Mesothelial cell of epicardium (in vitro differentiated cells): ENCODE data around the gene RANBP3L. TPM values are rescaled to one million over a fixed set of nuclear protein-coding genes. Genes with fewer than 3 reads are reported as not detected.
"Not testable (repeated sequence)": the region's sequence is repeated elsewhere in the genome, so short reads cannot be mapped to it uniquely, and the experiment has no call there.

ENCODE experiments used
- DNase-seq, 2 experiments: peaks; one replicate each; pipeline ENCODE4 v3.0.0; 2021; ENCODE audit warnings: low spot score in 2 of 2; ENCODE audit not compliant: unreplicated experiment in 2 of 2
- H3K27ac Mint-ChIP-seq: 2 replicates; pipeline ENCODE4 v1.8.0; 2021; ENCODE audit warnings: mixed read lengths
- H3K27me3 Mint-ChIP-seq: 2 replicates; pipeline ENCODE4 v1.8.0; 2021; ENCODE audit warnings: low read depth, mixed read lengths
- H3K36me3 Mint-ChIP-seq: 2 replicates; pipeline ENCODE4 v1.8.0; 2021; ENCODE audit warnings: mixed read lengths
- H3K4me1 Mint-ChIP-seq: 2 replicates; pipeline ENCODE4 v1.8.0; 2021; ENCODE audit warnings: mixed read lengths
- H3K4me3 Mint-ChIP-seq: 2 replicates; pipeline ENCODE4 v1.8.0; 2021; ENCODE audit warnings: mild to moderate bottlenecking, moderate library complexity, mixed read lengths
- H3K9me3 Mint-ChIP-seq: 2 replicates; pipeline ENCODE4 v1.8.0; 2021; ENCODE audit warnings: mixed read lengths
- total RNA-seq: library from RNA; stranded (reverse); gene quantifications from 3 replicates; pipeline ENCODE4 v1.2.1, GENCODE V29; 2021
- TF ChIP-seq, protein P1 (sequence below): fragments of 200-600 bp; sonication (generic); IDR thresholded peaks from one replicate; pipeline ENCODE4 v1.5.0; 2021; ENCODE audit warnings: antibody characterized with exemption; ENCODE audit not compliant: unreplicated experiment

The RANBP3L gene
- total RNA-seq, 1 donor from 2014 or later, result 1.0 TPM

DNA sequence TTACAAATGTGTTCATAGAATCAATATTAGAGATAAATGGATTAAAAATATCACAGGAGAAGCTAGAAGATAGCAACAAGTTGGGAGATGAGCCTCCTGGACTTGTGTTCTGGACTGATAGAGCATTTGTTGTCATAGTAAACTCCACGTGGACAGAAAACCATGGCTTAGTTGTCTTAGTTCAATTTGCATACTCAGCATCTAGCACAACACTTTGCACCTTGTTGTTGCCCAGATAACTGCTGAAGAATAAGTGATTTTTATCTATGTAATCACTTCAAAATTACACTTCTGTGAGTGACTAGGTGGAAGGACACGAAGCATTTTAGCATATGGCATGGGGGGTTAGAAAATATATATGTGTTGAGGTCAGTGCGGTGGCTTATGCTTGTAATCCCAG, 4.0 kb downstream of the RANBP3L start:
- no peaks in the 10 kb centered on the region for H3K27me3 Mint-ChIP-seq
- H3K9me3 Mint-ChIP-seq, result peaks cover 3% of the 10 kb centered on the region
- H3K27ac Mint-ChIP-seq, result no peak overlapping the region
- H3K36me3 Mint-ChIP-seq, result no peaks in the 10 kb centered on the region
- TF ChIP-seq, protein P1, sequence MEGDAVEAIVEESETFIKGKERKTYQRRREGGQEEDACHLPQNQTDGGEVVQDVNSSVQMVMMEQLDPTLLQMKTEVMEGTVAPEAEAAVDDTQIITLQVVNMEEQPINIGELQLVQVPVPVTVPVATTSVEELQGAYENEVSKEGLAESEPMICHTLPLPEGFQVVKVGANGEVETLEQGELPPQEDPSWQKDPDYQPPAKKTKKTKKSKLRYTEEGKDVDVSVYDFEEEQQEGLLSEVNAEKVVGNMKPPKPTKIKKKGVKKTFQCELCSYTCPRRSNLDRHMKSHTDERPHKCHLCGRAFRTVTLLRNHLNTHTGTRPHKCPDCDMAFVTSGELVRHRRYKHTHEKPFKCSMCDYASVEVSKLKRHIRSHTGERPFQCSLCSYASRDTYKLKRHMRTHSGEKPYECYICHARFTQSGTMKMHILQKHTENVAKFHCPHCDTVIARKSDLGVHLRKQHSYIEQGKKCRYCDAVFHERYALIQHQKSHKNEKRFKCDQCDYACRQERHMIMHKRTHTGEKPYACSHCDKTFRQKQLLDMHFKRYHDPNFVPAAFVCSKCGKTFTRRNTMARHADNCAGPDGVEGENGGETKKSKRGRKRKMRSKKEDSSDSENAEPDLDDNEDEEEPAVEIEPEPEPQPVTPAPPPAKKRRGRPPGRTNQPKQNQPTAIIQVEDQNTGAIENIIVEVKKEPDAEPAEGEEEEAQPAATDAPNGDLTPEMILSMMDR, result no peak
- H3K4me1 Mint-ChIP-seq, result peaks cover 22% of the 10 kb centered on the region
- H3K4me3 Mint-ChIP-seq, result no peak overlapping the region
- no peak for DNase-seq

DNA sequence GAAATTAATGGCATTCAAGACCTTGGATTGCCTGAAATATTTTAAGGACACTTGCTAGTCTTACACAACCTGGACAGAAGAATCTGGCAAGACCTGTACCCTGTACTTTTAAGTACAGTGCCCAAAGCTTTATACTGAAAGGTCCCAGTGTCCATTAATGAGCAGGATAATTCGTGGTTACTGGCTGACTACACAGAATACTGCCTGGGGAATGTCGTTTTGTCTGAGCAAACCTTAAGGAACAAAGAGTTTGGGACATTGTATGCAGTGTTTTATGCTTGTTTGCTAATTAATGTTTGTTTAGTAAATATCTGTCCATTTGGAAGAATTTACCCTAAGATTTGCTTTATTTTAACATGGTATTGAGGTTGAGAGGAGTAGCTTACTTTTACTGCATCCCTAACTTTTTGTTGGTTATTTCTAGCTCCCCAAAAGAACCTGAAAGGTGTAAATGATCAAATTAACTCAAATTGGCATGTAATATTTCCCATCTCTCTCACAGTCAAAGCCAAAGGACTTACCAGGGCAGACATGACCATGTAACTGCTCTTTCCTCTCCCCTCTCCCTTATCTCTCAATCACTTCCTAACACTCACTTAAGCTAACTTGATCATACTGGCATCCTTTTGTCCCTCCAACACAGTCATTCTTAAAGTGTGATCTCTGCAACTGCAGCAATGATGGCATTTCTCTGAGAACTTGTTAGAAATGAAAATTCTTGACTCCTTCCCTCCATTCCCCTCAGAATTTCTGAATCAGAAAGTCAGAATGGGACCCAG, 15.7 kb downstream of the RANBP3L start:
- Mint-ChIP-seq H3K36me3 (no peaks in the 10 kb centered on the region), H3K4me1 (no peaks in the 10 kb centered on the region), H3K4me3 (no peak overlapping the region), H3K27ac (no peak overlapping the region), H3K27me3 (no peaks in the 10 kb centered on the region), H3K9me3 (peaks cover 9% of the 10 kb centered on the region)
- DNase-seq, result no peak
- TF ChIP-seq, protein P1, result no peak

DNA sequence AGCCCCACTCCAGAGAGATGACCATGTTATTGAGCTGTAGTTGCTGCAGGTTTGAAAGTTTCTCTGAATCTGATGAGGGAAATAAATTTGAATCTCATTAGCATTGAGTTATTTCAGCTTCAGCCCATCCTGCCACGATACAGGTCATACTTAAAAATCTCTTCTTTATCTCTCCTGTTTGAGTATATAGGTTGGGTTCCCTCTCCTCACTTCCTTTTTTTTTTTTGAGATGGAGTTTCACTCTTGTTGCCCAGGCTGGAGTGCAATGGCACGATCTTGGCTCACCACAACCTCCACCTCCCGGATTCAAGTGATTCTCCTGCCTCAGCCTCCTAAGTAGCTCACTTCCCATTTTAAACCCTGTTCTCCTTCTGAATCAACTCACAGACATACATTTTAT, 17.9 kb downstream of the RANBP3L start:
- H3K4me3 Mint-ChIP-seq, H3K27me3 Mint-ChIP-seq, DNase-seq, H3K9me3 Mint-ChIP-seq, H3K27ac Mint-ChIP-seq, H3K36me3 Mint-ChIP-seq, H3K4me1 Mint-ChIP-seq: not testable (repeated sequence)

DNA sequence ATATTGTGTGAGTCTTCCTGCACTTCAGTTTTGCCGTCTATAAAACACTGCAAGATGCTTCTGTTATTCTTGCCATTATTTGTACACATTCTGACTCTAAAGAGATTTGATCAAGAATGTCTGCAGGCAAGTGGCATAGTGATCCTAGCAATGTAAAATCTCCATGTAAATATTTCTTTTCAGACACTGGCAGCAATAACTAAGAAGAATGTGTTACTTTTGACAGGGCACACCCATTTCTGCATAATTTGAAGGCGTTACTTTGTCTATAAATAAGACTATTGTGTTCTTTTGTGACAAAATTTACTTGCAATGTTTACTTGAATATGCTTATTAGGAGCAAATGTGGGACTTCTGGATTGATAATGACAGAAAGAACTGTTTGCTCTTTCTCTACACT, 20.1 kb downstream of the RANBP3L start:
- Mint-ChIP-seq H3K9me3 (no peaks in the 10 kb centered on the region), H3K36me3 (no peaks in the 10 kb centered on the region), H3K27me3 (no peaks in the 10 kb centered on the region), H3K27ac (no peak overlapping the region), H3K4me1 (peaks cover 7% of the 10 kb centered on the region), H3K4me3 (no peak overlapping the region)
- no peak for DNase-seq
- TF ChIP-seq, protein P1, result no peak

DNA sequence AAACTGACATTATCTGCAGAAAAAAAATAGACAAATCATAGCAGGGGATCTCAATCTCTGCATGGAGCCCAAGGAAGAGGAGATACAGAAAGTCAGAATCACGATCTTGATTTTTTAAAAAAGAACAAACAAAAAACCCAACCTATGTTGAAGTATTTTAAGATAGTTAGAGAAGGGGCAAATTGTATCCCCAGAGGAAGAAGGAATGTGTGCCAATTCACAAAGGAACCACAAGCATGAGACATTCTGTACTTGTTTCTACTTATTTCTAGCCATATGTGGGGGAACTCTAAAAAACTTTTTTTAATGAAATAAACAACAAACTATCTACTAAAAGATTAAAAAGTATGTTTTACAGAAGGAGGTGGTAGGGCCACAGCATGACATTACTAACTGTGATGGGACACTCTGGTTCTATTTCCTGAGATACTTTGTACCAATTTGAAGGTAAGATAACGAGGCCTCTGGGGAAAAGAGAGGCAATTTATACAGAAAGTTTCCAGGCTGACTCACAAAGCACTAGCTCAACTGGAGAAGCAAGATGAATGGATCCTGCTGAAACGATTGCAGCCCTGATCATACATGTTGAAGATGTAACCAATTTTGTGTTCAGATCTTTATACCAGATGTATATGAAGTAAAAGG, 22.5 kb downstream of the RANBP3L start:
- Mint-ChIP-seq H3K4me1 (peaks cover 12% of the 10 kb centered on the region), H3K4me3 (no peak overlapping the region), H3K9me3 (no peaks in the 10 kb centered on the region), H3K27me3 (no peaks in the 10 kb centered on the region), H3K27ac (no peak overlapping the region), H3K36me3 (no peaks in the 10 kb centered on the region)
- TF ChIP-seq, protein P1, result no peak
- no peak for DNase-seq

DNA sequence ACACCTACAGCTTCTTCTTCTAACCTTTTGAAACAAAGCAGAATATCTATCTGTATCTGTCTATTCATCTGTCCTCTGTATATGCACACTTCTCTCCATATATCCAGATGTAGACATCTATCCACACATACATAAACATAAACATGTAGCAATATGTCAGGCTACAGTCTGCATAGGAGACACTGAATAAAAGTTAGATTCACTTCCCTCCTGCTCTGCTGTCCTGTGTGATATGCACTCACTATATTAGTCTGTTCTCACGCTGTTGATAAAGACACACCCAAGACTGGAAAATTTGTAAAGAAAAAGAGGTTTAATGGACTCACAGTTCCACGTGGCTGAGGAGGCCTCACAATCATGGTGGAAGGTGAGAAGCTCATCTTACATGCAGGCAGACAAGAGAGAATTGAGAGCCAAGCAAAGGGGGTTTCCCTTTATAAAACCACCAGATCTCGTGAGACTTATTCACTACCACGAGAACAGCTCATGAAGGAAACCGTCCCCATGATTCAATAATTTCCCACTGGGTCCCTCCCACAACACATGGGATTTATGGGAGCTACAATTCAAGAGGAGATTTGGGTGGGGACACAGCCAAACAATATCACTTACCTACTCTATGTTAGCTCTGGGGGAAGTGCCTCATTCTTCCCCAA, 24.1 kb downstream of the RANBP3L start:
- no peak overlapping the region for H3K4me3 Mint-ChIP-seq
- DNase-seq, result no peak
- TF ChIP-seq, protein P1, result no peak
- no peak overlapping the region for H3K27ac Mint-ChIP-seq
- peaks cover 13% of the 10 kb centered on the region for H3K4me1 Mint-ChIP-seq
- no peaks in the 10 kb centered on the region for H3K27me3 Mint-ChIP-seq
- H3K9me3 Mint-ChIP-seq, result no peaks in the 10 kb centered on the region
- H3K36me3 Mint-ChIP-seq, result no peaks in the 10 kb centered on the region
